SK-N-MC (cell line): ENCODE data around the gene SERGEF.

Experiments used
- EZH2 ChIP-seq: fragments of 200-600 bp; sonication (generic); IDR thresholded peaks from one replicate; pipeline ENCODE4 v1.6.1; 2017; ENCODE audit warnings: antibody characterized with exemption
- POLR2AphosphoS5 ChIP-seq: IDR thresholded peaks from 2 replicates; pipeline ENCODE4 v1.6.1; 2012; ENCODE audit warnings: mild to moderate bottlenecking, low read depth, low read length, borderline replicate concordance

GRCh38 chr11:17783878-17784277 is 229.0 kb downstream of the SERGEF start:
- TF ChIP-seq POLR2AphosphoS5 (no peak), EZH2 (no peak)
